Measurements from ENCODE around the gene SNAP25. TPM values are rescaled to one million over a fixed set of nuclear protein-coding genes. Genes with fewer than 3 reads are reported as not detected.

Gene SNAP25
- total RNA-seq, 1 donor from 2014 or later = 1.6 TPM

GRCh38 chr20:10250902-10251301 lies 32.3 kb downstream of the SNAP25 start:
- Mint-ChIP-seq H3K4me3 (ENCODE audit: unreplicated experiment) (no peak overlapping the region), H3K27ac (ENCODE audit: unreplicated experiment) (no peak overlapping the region), H3K27me3 (ENCODE audit: unreplicated experiment) (peaks cover 2% of the 10 kb centered on the region), H3K36me3 (ENCODE audit: unreplicated experiment) (no peaks in the 10 kb centered on the region), H3K9me3 (ENCODE audit: unreplicated experiment) (no peaks in the 10 kb centered on the region), H3K4me1 (ENCODE audit: unreplicated experiment) (no peaks in the 10 kb centered on the region)
- no peak for TF ChIP-seq CTCF (IDR thresholded peaks at IDR 0.05)
- no peak for DNase-seq (ENCODE audit: extremely low spot score, unreplicated experiment)

- Mint-ChIP-seq H3K36me3 (ENCODE audit: unreplicated experiment) (no peaks in the 10 kb centered on the region), H3K4me1 (ENCODE audit: unreplicated experiment) (no peaks in the 10 kb centered on the region), H3K4me3 (ENCODE audit: unreplicated experiment) (no peak overlapping the region), H3K27me3 (ENCODE audit: unreplicated experiment) (peaks cover 6% of the 10 kb centered on the region), H3K27ac (ENCODE audit: unreplicated experiment) (no peak overlapping the region), H3K9me3 (ENCODE audit: unreplicated experiment) (no peaks in the 10 kb centered on the region)
- no peak for DNase-seq (ENCODE audit: extremely low spot score, unreplicated experiment)
- TF ChIP-seq CTCF (IDR thresholded peaks at IDR 0.05) = no peak
These were observed 35.1 kb downstream of the SNAP25 start for GRCh38 chr20:10253780-10254179.

- no peak for TF ChIP-seq CTCF (IDR thresholded peaks at IDR 0.05)
- H3K4me3 Mint-ChIP-seq (ENCODE audit: unreplicated experiment) = no peak overlapping the region
- no peak overlapping the region for H3K27ac Mint-ChIP-seq (ENCODE audit: unreplicated experiment)
- no peak for DNase-seq (ENCODE audit: extremely low spot score, unreplicated experiment)
- H3K4me1 Mint-ChIP-seq (ENCODE audit: unreplicated experiment) = no peaks in the 10 kb centered on the region
- no peaks in the 10 kb centered on the region for H3K36me3 Mint-ChIP-seq (ENCODE audit: unreplicated experiment)
- peaks cover 6% of the 10 kb centered on the region for H3K27me3 Mint-ChIP-seq (ENCODE audit: unreplicated experiment)
- H3K9me3 Mint-ChIP-seq (ENCODE audit: unreplicated experiment) = no peaks in the 10 kb centered on the region
These were observed 37.2 kb downstream of the SNAP25 start for GRCh38 chr20:10255846-10256245.

- H3K27ac Mint-ChIP-seq (ENCODE audit: unreplicated experiment) = no peak overlapping the region
- no peaks in the 10 kb centered on the region for H3K4me1 Mint-ChIP-seq (ENCODE audit: unreplicated experiment)
- no peaks in the 10 kb centered on the region for H3K36me3 Mint-ChIP-seq (ENCODE audit: unreplicated experiment)
- TF ChIP-seq CTCF (IDR thresholded peaks at IDR 0.05) = no peak
- H3K4me3 Mint-ChIP-seq (ENCODE audit: unreplicated experiment) = no peak overlapping the region
- no peak for DNase-seq (ENCODE audit: extremely low spot score, unreplicated experiment)
- H3K27me3 Mint-ChIP-seq (ENCODE audit: unreplicated experiment) = peaks cover 6% of the 10 kb centered on the region
- no peaks in the 10 kb centered on the region for H3K9me3 Mint-ChIP-seq (ENCODE audit: unreplicated experiment)
These were observed 40.5 kb downstream of the SNAP25 start for GRCh38 chr20:10259166-10259565.

GRCh38 chr20:10260316-10260715 lies 41.7 kb downstream of the SNAP25 start:
- H3K4me3 Mint-ChIP-seq (ENCODE audit: unreplicated experiment) = no peak overlapping the region
- no peak for TF ChIP-seq CTCF (IDR thresholded peaks at IDR 0.05)
- no peaks in the 10 kb centered on the region for H3K36me3 Mint-ChIP-seq (ENCODE audit: unreplicated experiment)
- DNase-seq (ENCODE audit: extremely low spot score, unreplicated experiment) = no peak
- H3K9me3 Mint-ChIP-seq (ENCODE audit: unreplicated experiment) = no peaks in the 10 kb centered on the region
- no peak overlapping the region for H3K27ac Mint-ChIP-seq (ENCODE audit: unreplicated experiment)
- H3K4me1 Mint-ChIP-seq (ENCODE audit: unreplicated experiment) = no peaks in the 10 kb centered on the region
- H3K27me3 Mint-ChIP-seq (ENCODE audit: unreplicated experiment) = peaks cover 6% of the 10 kb centered on the region

All from osteocyte (in vitro differentiated cells).